GM18498 (cell line): ENCODE measurements around the gene ABCC1.

Source experiments
- ATAC-seq: cut with Tn5 transposase; IDR thresholded peaks from one replicate; pipeline ENCODE4 v1.9.1; 2021; ENCODE audit warnings: mild to moderate bottlenecking, moderate library complexity; ENCODE audit not compliant: unreplicated experiment

Gene ABCC1

DNA sequence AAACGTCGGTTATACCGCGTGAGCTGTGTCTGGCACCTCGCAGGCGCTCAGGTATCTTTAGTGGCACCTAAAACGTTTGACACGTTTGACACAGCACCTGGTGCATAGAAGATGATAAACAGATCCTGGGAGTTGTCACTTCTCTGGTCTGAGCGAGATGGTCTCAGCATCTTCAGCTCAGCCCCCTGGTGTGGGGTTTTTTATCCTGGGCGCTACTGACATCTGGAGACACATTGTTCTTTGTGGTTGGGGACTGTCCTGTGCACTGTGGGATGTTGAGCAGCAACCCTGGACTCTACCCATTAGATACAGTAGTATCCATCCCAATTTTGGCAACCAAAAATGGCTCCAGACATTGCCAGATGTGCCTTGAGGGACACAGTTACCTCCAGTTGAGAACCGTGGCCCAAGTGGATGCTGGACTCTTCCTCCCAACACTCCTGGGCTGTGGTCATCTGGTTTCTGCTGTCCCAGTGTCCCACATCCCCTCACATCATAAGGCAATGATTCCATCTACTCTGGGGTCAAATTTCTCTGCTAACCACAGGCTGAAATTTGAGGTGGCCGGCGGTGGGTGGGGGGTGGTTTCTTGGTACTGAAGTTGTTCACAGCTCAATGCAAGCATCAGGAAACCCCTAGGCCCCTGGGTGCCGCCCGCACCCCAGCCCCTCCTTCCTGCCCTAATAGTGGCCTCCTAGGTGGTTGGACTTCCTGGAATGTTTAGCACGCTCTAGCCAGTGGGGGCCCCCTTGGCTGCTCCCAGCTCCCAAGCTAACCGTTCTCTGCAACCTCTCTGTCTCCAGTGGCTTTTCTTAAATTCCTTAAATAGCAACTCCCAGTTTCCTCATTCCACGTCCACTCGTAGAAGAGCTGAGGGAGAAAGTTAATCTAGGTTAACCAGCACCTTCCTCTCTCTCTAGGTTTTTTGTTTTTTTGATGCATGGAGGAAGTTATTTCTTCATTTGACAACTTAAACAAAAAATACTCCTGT lies 124.8 kb downstream of the ABCC1 start:
- no peak for ATAC-seq

DNA sequence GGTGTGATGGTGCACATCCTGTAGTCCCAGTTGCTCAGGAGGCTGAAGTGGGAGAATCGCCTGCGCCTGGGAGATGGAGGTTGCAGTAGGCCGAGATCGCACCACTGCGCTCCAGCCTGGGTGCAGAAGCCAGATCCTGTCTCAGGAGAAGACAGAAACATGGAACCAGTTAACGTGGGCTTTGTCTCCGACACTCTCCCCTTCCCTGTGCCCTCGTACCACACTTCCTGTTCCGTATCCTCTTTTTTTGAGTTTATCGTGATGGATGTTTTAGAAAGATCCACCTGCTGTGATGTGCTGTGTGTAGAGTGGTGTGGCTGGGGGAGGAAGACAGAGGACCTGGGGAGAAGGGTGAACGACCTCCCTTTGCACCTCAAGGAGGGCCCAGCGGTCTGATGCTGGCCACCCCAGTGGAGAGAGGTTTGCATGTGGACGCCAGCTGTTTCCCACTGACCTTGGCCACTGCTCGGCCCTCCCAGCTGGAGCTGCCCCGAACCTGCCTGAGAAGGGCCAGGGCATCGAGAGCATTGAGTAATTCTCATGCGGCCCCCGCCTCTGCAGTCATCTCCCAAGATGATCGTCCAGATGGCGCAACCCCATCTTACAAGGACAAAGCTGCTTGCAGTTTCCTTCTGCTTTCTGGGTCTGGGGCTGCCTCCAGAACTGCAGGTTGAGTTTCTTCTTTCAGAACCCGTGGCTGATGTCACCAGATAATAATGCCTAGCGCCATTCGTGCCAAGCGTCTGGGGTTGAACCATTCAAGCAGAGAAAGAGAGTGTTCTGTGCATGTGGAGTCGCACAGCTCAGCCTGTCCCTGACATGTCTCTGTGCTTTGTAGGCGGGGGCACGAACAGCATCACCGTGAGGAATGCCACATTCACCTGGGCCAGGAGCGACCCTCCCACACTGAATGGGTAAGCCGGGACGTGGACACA lies 126.3 kb downstream of the ABCC1 start:
- ATAC-seq = no peak

DNA sequence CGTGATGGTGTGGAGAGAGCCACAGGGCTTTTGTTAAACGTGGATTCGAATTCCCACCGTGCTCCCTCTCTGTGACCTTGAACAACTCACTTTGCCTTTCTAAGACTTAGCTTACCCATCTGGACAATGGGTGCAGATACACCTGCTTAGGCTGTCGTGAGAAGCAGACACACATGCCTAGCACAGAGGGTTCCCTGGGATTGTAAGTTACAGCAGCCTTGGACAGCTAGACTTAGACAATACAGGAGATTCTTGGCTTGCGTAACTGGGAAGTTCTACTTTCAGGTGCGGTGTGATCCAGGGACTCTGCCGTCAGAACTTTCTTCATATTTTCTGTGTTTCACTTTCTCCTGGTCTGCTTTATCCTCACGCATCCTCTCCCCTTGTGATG lies 127.0 kb downstream of the ABCC1 start:
- ATAC-seq = no peak

DNA sequence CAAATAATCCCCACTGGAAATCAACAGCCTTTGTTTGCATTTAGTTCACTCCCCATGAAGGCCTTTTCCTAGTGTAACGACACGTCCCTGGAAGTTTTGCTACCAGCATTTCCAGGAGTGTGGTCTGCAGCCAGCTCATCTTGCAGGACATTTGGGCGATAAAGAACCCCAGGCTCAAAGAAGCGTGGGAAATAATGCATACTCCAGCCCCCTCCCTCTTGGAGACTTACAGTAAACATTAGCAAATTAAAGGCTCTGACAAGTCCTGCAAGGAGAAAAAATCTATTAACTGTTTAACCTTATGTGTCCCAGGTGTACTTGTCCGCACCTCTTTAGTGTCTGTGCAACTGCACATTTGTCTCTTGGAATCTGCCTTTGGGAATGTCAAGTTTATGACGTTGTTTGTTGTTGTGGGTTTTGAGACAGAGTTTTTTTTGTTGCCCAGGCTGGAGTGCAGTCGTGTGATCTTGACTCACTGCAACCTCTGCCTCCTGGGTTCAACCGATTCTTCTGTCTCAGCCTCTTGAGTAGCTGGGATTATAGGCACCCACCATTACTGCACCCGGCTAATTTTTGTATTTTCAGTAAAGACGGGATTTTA lies 131.1 kb downstream of the ABCC1 start:
- ATAC-seq = no peak

DNA sequence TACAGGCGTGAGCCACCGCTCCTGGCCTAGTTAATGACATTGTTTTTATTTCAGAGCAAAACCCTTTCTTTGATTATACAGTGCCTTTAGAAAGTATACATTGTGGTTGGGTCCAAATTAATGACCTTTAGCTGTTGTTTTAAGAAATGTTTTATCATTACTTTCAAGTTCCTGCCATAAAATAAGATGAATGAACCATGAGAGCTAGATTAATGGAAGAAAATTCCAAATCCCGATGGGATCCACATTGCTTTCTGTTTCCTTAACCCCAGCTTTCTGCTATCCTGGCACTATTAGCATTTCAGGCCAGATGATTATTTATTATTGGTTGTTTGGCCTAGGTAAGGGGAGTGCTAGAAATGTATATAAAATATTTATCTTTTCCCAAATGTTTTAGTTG lies 131.7 kb downstream of the ABCC1 start:
- ATAC-seq = no peak

DNA sequence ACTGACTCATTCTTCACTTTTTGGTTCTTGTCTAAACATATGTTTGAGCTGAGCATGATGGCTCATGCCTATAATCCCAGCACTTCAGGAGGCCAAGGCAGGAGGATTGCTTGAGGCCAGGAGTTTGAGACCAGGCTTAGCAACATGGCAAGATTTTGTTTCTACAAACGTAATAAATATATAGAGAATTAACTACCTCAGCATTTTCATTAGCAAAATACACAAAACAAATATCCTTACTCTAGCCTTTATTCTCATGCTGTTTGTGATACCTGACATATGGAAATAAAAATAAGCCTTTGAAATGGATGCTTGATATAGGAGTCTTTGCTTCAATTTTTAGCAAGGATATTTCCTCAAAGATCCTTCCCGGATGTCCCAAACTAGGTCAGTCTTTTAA lies 132.8 kb downstream of the ABCC1 start:
- no peak for ATAC-seq

DNA sequence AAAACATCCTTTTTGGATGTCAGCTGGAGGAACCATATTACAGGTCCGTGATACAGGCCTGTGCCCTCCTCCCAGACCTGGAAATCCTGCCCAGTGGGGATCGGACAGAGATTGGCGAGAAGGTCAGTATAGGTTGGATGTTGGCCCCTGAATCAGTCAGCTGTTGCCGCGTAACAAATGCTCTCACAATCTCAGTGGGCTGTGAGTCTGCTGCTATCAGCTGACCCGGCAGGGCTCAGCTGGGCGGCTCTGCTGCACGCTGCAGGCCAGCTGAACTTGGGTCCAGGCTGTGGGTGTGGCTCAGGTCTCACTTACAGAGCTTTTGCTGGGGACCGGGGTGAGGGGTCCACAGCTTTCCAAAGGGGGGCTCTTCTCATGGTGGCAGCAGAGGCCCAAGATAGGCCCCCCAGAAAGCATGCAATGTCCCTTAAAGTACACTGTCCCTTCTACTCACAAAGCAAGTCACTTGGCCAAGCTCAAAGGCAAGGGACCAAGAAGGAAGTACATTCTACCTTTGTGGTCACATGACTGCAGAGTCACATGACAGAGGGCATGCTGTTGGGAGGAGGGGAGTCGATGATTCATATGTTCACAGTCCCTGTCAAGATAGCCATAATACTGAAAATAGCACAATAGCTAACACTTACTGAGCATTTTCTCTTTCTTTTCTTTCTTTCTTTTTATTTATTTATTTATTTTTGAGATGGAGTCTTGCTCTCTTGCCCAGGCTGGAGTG lies 134.2 kb downstream of the ABCC1 start:
- ATAC-seq = no peak

DNA sequence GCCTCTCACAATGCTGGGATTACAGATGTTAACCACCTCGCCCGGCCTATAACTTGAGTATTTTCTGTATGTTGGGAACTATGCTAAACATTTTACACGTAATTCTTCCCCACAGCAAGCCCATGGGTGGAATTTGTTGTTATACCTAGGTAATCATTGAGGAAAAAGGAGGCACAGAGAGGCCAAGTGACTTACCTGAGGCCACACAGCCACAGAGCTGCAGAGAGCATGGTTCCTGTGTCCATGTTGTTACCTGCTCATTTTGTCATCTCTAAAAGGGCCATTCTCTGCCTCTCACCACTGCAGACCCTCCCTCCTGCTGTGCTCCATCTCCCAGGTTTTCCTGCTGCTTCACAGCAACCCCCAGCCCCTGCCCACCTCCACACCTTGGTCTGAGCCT lies 135.5 kb downstream of the ABCC1 start:
- no peak for ATAC-seq

DNA sequence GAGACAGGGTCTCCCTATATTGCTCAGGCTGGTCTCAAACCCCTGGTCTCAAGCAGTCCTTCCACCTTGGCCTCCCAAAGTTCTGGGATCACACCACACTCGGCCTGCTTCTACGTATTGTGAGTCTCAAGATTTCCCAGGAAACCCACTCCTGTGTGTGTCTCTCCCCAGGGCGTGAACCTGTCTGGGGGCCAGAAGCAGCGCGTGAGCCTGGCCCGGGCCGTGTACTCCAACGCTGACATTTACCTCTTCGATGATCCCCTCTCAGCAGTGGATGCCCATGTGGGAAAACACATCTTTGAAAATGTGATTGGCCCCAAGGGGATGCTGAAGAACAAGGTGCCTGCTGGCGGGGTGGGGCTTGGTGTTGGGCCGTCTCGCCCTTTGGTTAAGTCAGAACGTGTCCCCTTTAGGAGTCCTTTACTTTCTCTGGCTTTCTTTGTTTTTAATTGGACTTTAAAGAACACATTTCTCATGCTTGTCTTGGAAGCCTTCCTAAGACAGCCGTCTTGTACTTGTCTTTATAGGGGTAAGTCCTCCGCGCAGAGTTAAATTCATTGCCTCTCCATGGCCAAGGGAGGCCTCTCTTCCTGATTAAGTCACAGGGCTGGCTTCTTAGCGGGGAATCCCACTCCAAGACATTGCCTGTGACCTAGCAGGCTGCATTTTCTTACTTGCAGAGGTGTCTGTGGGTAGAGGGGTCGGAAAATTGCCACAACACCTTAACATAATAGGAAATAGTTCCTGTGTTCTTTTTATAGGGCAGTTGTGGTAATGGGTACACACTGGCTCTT lies 137.4 kb downstream of the ABCC1 start:
- no peak for ATAC-seq

DNA sequence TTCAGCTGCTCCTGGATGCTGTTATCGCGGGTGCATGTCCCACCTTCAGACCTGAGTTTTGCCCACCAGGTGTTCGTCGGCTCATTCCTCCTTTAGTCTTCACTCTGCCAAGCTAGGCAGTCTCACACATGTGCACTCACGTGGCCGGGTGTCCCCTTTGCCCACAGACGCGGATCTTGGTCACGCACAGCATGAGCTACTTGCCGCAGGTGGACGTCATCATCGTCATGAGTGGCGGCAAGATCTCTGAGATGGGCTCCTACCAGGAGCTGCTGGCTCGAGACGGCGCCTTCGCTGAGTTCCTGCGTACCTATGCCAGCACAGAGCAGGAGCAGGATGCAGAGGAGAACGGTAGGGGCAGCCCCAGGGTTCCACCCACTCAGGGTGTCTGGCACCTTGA lies 140.8 kb downstream of the ABCC1 start:
- no peak for ATAC-seq

DNA sequence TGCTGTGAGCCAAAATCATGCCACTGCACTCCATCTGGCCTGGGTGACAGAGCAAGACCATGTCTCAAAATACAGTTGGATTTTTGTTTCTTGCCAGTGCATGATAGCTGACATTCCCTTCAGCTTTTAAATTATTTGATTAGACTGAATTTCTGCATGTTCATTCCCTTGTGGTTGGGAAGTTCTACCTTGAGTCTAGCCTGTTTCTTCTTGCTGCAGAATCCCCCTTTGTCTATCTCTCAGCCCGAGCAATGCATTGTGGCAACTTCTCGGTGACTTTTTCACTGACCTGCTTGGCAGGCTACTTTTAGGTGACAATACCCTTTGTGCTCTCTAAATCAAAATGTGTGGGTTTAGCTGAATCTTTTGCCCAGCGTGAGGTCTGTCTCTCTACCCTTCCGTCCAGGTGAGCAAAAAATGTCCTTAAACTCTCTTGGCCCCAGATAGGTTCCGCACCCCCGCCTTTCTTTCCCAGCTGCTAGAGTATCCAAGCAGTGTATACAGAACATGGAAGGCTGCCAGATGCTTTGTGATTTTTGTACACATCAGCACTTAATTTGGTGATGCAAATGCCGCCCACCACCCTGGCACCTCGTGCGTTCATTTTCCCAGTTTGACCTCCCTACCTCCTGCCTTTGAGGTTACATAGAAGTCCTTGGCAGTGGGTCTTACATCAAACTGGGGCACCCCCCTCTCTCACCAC lies 143.7 kb downstream of the ABCC1 start:
- no peak for ATAC-seq

DNA sequence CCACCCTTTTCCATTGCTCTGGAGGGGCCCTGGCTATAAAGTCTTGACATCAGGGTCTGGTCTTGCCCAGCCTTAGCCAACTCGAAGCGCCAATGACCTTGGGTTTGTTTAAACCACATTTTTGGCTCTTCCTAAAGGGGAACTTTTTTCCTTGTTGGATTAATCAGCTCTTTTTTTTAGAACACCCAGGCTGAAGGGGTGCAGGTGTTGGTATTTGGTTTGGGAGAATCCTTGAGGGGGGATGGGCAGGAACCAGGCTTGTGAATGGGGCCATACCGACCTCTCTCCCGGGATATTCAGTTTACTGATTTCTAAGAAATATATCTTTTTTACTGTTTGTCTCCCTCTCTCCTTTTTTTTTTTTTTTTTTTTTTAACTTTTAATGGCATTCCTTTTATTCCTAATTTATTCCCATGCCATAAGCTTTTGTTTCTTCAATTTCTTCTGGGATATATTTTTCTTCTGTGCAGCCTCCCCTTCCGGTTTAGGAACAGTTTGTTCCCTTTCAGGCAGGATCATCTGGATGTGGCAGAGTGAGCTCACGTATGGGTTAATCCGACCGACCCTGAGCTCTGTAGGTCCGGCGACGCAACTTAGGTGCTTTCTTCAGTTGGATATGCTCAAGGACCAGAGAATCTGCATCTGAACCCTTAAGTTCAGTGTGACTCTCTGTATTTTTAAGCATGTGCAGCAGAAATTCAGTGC lies 144.4 kb downstream of the ABCC1 start:
- no peak for ATAC-seq

DNA sequence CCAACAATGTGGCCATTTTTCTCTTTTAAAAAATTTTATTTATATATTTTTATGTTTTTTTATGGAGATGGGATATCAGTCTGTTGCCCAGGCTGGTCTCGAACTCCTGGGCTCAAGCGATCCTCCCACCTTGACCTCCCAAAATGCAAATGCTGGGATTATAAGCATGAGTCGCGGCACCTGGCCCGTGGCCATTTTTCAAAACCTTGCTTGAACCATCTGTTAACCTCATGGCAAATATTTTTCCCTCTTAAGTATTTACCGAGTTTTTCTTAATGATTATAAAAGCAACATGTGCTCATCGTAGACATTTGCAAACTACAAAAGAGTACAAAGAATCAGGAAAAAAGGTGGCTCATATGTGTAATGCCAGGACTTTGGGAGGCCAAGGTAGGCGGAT lies 146.2 kb downstream of the ABCC1 start:
- no peak for ATAC-seq

DNA sequence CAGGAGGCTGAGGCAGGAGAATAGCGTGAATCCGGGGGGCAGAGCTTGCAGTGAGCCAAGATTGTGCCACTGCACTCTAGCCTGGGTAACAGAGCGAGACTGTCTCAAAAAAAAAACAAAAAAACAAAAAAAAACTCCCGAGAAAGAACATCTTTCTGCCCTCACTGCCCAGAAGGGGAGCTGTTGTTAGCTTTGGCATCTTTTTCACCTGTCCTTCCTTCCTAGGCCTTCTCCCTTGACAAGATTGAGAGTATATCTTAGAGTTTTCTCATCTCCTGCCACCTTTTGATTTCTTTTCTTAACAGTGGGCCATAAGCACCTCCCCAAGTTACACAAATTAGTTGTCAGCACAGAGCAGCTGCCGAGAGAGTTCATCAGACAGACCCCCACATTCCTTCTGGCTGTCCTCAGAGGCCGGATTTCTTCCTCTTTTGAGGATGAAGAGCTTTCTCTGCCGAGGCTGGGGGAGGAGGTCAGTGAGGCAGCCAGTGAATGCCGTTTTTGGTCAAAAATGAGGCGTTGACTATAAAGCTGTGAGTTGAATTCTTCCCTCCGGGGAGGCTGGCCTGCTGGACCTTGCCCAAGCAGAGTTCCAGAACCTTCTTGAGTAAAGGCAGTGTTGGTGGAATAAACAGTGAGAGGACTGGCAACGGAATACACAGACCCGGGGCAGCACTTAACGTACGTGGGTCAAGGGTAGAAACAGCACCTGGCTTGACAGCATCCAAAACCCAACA lies 146.9 kb downstream of the ABCC1 start:
- no peak for ATAC-seq

DNA sequence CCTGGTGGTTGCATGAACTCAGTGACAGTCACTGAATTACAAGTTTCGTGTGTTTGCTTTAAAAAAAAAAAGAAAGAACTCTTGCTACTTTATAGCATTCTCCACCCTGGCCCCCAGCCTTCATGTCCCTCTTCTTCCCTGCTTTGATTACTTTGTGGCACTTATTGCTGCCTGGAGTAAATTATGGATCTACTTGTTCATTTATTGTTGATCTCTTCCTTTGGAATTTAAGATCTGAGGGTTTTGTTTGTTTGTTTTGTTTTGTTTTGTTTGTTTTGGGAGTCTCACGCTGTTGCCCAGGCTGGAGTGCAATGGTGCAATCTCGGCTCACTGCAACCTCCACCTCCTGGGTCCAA lies 147.4 kb downstream of the ABCC1 start:
- no peak for ATAC-seq

DNA sequence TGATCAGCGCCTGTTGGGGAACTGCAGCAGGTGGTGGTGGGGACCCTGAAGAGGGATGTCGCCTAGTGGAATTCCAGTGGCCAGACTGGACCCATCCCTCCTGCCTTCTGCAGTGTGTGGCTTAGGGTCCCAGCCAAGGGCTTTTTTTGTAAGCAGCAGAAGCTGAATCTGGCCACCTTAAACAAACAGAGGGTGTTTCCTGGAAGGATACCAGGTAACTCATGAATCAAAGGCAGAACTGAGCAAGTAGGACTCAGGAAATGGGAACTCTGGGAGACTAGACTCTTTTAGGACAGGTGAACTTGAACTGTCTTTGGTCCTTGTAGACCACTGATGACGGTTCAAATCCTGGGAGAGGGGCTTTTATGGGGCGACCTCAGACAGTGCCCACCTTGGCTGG lies 149.9 kb downstream of the ABCC1 start:
- no peak for ATAC-seq

DNA sequence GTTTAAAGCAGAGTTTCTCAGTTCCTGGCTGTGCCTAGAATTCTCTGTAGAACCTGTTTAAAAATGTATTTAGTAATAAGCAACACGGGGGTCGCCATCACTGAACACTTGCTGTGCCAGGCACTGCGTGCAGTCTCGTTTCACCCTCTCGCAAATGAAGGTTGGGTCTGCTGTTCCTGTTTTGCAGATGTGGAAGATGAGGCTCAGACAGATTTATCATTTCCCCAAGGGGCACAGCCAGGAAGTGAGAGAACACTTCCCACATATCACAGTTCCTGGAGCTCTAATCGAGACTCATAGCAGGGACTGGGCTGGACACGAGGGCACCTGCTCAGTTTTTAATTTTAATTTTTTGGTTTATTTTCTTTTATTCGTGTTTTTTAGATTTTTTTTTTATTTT lies 151.2 kb downstream of the ABCC1 start:
- ATAC-seq = no peak

DNA sequence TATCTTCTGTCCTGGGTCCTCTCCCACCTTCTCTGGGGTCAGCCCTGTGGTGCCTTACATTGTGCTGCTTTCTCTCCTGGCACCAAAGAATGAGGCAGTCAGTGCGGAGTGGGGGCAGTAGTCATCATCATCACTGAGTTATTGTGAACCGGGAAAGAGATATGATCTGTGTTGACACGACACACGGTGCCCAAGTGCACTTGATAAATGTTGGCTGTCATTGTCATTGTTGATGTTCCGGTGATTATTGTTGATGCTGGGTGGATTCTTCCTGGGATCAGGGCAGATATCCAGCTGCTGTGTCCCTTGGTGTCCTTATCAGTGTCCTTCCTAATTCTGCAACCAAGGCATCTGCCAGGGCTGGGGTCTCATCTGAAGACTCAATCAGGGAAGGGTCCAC lies 152.2 kb downstream of the ABCC1 start:
- ATAC-seq = no peak
